ENCODE measurements around the gene APLP2.

- TF ChIP-seq MAX (IDR thresholded peaks at IDR 0.05) (no peak), RAD21 (IDR thresholded peaks at IDR 0.05) (no peak), FOXA1 (IDR thresholded peaks at IDR 0.05) (no peak)
These were observed 19.4 kb downstream of the APLP2 start for GRCh38 chr11:130088919-130089673.
